BE2C (cell line): ENCODE data around the gene SMIM21.

ENCODE experiments used
- DNase-seq: peaks from one replicate; pipeline ENCODE4 v3.0.0-alpha.2; 2020
- H3K27me3 ChIP-seq: fragments of 250-450 bp; sonication (Bioruptor Pico); 2 replicates; pipeline ENCODE4 v1.5.1; 2020; ENCODE audit warnings: mild to moderate bottlenecking
- H3K36me3 ChIP-seq: fragments of 250-450 bp; sonication (Bioruptor Pico); 2 replicates; pipeline ENCODE4 v1.5.1; 2020; ENCODE audit warnings: mild to moderate bottlenecking
- H3K4me1 ChIP-seq: fragments of 250-450 bp; sonication (Bioruptor Pico); 2 replicates; pipeline ENCODE4 v1.5.1; 2020
- H3K4me3 ChIP-seq: 2 replicates; pipeline ENCODE4 v1.5.1; 2011; ENCODE audit warnings: low read depth, low read length
- H3K9me3 ChIP-seq: fragments of 250-450 bp; sonication (Bioruptor Pico); 2 replicates; pipeline ENCODE4 v1.5.1; 2020
- TF ChIP-seq, protein P1 (sequence below): IDR thresholded peaks from 2 replicates; pipeline ENCODE4 v1.5.1; 2012; ENCODE audit warnings: mild to moderate bottlenecking, low read depth, low read length

The SMIM21 gene

DNA sequence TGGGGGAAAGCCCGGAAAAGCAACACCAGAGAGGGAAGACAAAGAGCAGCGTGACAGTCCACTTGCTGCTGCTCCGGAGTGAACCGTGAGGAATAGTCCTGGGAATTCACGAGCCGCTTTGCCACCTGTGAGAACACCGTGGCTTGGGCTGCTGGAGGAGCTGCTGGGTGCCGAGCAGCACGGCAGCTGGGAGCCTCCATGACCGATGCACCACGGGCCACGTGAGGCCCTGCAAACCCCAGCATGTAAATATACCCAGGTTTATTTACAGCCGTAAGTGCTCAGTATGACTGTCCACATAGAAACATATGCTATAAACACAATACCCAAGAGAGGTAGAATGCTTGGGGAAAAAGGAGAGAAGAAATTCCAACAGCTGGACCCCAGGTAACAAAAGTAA lies 65.1 kb downstream of the SMIM21 start:
- Histone ChIP-seq H3K4me3 (no peak overlapping the region), H3K9me3 (no peaks in the 10 kb centered on the region), H3K4me1 (no peaks in the 10 kb centered on the region), H3K27me3 (no peaks in the 10 kb centered on the region), H3K36me3 (no peaks in the 10 kb centered on the region)
- no peak for DNase-seq
- TF ChIP-seq, protein P1, sequence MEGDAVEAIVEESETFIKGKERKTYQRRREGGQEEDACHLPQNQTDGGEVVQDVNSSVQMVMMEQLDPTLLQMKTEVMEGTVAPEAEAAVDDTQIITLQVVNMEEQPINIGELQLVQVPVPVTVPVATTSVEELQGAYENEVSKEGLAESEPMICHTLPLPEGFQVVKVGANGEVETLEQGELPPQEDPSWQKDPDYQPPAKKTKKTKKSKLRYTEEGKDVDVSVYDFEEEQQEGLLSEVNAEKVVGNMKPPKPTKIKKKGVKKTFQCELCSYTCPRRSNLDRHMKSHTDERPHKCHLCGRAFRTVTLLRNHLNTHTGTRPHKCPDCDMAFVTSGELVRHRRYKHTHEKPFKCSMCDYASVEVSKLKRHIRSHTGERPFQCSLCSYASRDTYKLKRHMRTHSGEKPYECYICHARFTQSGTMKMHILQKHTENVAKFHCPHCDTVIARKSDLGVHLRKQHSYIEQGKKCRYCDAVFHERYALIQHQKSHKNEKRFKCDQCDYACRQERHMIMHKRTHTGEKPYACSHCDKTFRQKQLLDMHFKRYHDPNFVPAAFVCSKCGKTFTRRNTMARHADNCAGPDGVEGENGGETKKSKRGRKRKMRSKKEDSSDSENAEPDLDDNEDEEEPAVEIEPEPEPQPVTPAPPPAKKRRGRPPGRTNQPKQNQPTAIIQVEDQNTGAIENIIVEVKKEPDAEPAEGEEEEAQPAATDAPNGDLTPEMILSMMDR = no peak

DNA sequence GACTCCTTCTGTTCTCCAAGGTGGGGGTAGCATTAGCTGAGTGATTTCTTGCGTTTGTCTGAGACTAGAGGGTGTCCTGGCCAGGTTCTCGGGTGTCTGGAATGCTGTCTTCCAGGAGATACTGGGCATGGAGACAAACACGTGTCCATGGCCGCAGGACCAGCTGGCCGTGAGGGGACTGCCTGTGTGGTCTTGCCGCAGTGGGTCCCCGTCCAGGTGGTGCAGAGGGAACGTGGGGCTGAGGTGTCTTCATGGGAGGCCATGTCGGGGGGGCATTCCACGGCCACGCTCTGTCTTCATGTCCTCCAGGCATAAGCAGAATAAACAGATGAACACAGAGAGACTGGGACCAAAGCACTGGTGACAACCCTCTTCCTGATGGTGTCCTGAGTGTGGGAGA lies 66.6 kb downstream of the SMIM21 start:
- DNase-seq = no peak
- Histone ChIP-seq H3K4me3 (no peak overlapping the region), H3K9me3 (no peaks in the 10 kb centered on the region), H3K4me1 (no peaks in the 10 kb centered on the region), H3K27me3 (no peaks in the 10 kb centered on the region), H3K36me3 (no peaks in the 10 kb centered on the region)
- TF ChIP-seq, protein P1 = no peak

DNA sequence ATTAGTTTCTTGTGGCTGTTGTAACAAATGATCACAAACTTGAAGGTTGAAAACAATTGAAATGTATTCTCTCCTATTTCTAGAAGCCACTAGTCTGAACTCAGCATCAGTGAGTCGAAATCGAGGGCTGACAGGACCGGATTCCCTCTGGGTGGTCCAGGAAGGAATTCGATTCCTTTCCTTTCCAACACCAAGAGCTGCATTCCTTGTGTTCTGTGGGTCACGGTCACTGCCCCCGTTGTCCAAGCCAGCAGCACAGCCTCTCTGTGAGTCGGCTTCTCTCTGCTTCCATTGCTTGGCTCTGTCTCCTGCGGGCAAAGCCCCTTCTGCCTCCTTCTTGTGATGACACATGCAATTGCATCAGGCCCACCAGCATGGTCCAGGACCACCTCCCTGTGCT lies 67.3 kb downstream of the SMIM21 start:
- DNase-seq = no peak
- Histone ChIP-seq H3K27me3 (no peaks in the 10 kb centered on the region), H3K4me1 (no peaks in the 10 kb centered on the region), H3K36me3 (no peaks in the 10 kb centered on the region), H3K4me3 (no peak overlapping the region), H3K9me3 (no peaks in the 10 kb centered on the region)
- TF ChIP-seq, protein P1 = no peak
